Thyroid gland (tissue), 4 donors: ENCODE data around the gene FBLN1. TPM values are rescaled to one million over a fixed set of nuclear protein-coding genes. Genes with fewer than 3 reads are reported as not detected.
A peak's percentile ranks its signal among the peaks of the same experiment; 100 is the strongest.

Experiments
- DNase-seq, 2 donors: peaks; one replicate each; pipeline ENCODE4 v3.0.0-alpha.2; 2019
- H3K27ac ChIP-seq, 3 donors: fragments of 200-600 bp; sonication (generic); 1 replicate in 2 of 3; 2 replicates in 1 of 3; pipeline ENCODE4 v1.5.1; 2016 to 2019; ENCODE audit warnings: mild to moderate bottlenecking in 1 of 3, moderate library complexity in 1 of 3
- H3K27me3 ChIP-seq: fragments of 200-600 bp; sonication (generic); one replicate; pipeline ENCODE4 v1.5.1; 2019
- H3K36me3 ChIP-seq, 2 donors: fragments of 200-600 bp; sonication (generic); one replicate each; pipeline ENCODE4 v1.5.1; 2016 to 2019
- H3K4me1 ChIP-seq, 2 donors: fragments of 200-600 bp; sonication (generic); one replicate each; pipeline ENCODE4 v1.5.1; 2017 to 2019
- H3K4me3 ChIP-seq, 3 donors: fragments of 200-600 bp; sonication (generic); replicated peaks in 1 of 3; 1 replicate in 2 of 3; 2 replicates in 1 of 3; pipeline ENCODE4 v1.5.1; 2016; ENCODE audit warnings: mild to moderate bottlenecking in 1 of 3
- H3K9me3 ChIP-seq: fragments of 200-600 bp; sonication (generic); one replicate; pipeline ENCODE4 v1.5.1; 2017
- POLR2A ChIP-seq, 2 donors: fragments of 450-650 bp; IDR thresholded peaks; one replicate each; pipeline ENCODE4 v1.6.1; 2017; ENCODE audit warnings: antibody characterized with exemption in 2 of 2, mild to moderate bottlenecking in 2 of 2, moderate library complexity in 1 of 2
- WGBS, 2 donors: methylation state at CpG; one replicate each; pipeline ENCODE4 v1.1.5; 2017; 5-methylcytosine and 5-hydroxymethylcytosine counted together
- intact Hi-C: fragments of 100-400 bp; cut with DNase I; formaldehyde crosslinking; loops from one replicate; pipeline ENCODE4 v1.15.1; 2023
- total RNA-seq, 4 donors: library from RNA; depleted of rRNA; stranded (reverse); fragments of >200 nt; gene quantifications; one replicate each; pipeline ENCODE4 v1.2.3, GENCODE V29; 2016
- TF ChIP-seq, protein P1 (sequence below), 6 experiments: fragments of 200-600 bp in 3 of 6; fragments of 450-650 bp in 3 of 6; sonication (generic) in 3 of 6; IDR thresholded peaks; one replicate each; pipeline ENCODE4 v1.5.1; 2016 to 2019; ENCODE audit warnings: antibody characterized with exemption in 6 of 6, mild to moderate bottlenecking in 2 of 6, inconsistent platforms in 1 of 6, moderate library complexity in 1 of 6

FBLN1 gene
- total RNA-seq, 4 donors from 2014 or later: 52.3 to 199 (median 163) TPM

DNA sequence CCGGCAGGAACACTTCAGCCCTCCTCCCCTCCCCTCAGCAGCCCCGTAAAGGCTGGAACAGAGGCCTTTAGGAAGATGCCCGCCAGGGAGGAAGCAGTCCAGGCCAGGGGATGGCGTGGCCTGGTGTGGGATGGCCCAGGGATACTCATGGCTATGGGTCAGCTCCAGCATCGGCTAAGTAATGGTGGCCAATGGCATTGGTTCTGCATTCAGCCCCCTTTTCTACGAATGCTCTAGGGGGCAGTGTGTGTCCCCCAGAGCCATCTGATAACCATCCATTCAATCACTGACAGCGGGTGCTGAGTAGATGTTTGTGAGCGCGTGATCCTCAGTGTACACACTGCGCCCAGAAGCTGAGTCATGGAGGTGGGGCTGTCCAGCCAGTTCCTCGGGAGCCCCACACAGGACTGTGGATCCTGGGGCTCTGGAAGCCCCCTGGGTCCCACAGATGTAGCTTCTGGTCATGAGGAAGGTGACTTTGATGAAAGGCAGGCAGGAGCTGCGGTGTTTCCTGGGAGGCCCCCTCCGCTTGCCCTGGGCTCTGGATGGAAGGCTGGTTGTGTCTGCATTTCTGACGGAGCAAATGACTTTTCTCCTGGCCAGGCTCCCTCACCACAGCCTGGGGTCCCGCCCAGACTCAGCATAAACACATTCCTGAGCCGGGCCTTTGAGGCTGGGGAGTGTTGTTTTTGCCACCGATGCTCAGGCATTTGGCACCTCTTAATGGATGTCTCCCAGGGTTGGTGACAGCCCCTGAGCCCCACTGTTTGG lies 46.5 kb downstream of the FBLN1 start:
- TF ChIP-seq POLR2A (IDR thresholded peaks at IDR 0.05): no peak
- TF ChIP-seq, protein P1, sequence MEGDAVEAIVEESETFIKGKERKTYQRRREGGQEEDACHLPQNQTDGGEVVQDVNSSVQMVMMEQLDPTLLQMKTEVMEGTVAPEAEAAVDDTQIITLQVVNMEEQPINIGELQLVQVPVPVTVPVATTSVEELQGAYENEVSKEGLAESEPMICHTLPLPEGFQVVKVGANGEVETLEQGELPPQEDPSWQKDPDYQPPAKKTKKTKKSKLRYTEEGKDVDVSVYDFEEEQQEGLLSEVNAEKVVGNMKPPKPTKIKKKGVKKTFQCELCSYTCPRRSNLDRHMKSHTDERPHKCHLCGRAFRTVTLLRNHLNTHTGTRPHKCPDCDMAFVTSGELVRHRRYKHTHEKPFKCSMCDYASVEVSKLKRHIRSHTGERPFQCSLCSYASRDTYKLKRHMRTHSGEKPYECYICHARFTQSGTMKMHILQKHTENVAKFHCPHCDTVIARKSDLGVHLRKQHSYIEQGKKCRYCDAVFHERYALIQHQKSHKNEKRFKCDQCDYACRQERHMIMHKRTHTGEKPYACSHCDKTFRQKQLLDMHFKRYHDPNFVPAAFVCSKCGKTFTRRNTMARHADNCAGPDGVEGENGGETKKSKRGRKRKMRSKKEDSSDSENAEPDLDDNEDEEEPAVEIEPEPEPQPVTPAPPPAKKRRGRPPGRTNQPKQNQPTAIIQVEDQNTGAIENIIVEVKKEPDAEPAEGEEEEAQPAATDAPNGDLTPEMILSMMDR (IDR thresholded peaks at IDR 0.05): no peak
- Histone ChIP-seq H3K4me3 (no peak overlapping the region), H3K9me3 (no peaks in the 10 kb centered on the region), H3K27me3 (no peaks in the 10 kb centered on the region), H3K4me1 (peaks cover 9 to 35% of the 10 kb centered on the region in 2 donors), H3K27ac (peak overlapping the region in 1 of 3 donors; percentile 36), H3K36me3 (no peaks in the 10 kb centered on the region)
- no peak for DNase-seq
- WGBS, 2 donors: 63 to 80% methylated on average over 10 to 12 of the region's 17 CpGs
- intact Hi-C loops: no loop called here

DNA sequence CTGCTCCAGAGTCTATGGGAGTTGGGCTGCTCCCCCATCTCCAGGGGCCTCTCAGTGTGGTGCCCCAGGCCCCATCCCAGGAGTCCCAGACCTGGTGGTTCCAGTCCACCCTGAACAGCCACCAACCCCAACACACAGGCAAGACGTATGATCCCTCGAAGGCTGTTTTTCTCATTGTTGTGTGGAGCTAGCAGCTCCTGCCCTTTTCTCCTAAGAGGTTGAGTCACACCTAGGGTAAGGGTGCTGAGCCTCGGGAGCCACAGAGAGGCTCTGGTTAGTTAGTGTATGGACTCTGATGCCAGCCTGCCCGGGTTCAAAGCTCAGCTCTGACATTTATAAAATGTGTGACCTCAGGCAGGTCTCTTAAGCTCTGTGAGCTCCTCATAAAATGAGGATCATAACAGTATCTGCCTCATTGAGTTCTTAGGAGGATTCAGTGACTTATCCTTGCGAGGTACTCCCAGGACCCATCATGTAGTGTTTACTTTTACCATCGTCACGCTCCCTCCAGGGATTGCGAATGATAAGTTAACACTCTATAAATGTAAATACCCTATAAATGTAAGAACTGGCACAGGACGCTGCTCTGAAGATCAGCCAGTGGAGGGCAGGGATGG lies 47.2 kb downstream of the FBLN1 start:
- Histone ChIP-seq H3K27me3 (no peaks in the 10 kb centered on the region), H3K27ac (peak overlapping the region in 1 of 3 donors; percentile 36), H3K9me3 (no peaks in the 10 kb centered on the region), H3K36me3 (no peaks in the 10 kb centered on the region), H3K4me3 (no peak overlapping the region), H3K4me1 (peaks cover 9 to 35% of the 10 kb centered on the region in 2 donors)
- no peak for DNase-seq
- TF ChIP-seq, protein P1 (IDR thresholded peaks at IDR 0.05): no peak
- no peak for TF ChIP-seq POLR2A (IDR thresholded peaks at IDR 0.05)
- intact Hi-C loops: loop anchor here (5.0 kb wide), 2 partner anchors 278 to 448 kb away; no protein-coding TSS in a partner anchor
- 93 to 94% methylated on average over 8 to 9 of the region's 9 CpGs for WGBS, 2 donors

DNA sequence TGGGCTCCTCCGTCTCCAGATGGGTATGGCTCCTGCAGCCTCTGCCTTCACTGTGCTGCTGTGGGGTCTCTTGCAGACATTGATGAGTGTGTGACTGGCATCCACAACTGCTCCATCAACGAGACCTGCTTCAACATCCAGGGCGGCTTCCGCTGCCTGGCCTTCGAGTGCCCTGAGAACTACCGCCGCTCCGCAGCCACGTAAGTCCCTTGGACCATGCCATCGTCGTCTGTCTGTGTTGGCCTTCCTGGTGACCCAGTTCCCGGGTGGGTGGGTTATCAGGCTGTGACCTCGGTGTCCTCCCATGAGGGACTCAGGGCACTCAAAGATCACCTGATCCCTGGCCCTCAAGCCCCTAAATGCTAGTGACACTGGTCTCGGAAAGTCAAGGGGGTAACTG lies 47.7 kb downstream of the FBLN1 start:
- H3K36me3 ChIP-seq: no peaks in the 10 kb centered on the region
- intact Hi-C loops: loop anchor here (5.0 kb wide), 2 partner anchors 278 to 448 kb away; no protein-coding TSS in a partner anchor
- TF ChIP-seq POLR2A (IDR thresholded peaks at IDR 0.05): no peak
- TF ChIP-seq, protein P1 (IDR thresholded peaks at IDR 0.05): no peak
- H3K27me3 ChIP-seq: no peaks in the 10 kb centered on the region
- DNase-seq: no peak
- H3K4me3 ChIP-seq: no peak overlapping the region
- peaks cover 9 to 35% of the 10 kb centered on the region in 2 donors for H3K4me1 ChIP-seq
- 96 to 97% methylated on average over 14 of the region's 14 CpGs for WGBS, 2 donors
- H3K27ac ChIP-seq: no peak overlapping the region
- no peaks in the 10 kb centered on the region for H3K9me3 ChIP-seq

DNA sequence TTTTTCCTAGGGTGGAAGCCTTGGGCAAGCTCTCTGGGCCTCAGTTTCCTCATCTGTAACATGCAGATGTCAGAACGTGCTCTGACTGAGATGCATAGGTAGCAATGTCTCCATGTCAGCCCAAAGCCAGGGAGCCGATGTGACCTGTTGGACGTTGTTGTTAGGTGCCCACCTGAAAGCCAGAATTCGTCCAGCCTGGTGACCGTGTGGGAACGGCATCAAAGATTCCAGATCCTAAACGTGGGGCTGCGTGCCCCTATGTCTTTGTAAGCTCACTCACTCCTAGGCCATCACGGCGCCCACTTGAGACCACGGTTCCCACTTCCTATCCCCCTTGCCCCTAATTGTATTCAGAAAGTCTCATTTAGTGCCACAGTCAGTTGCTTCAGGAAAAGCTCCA lies 48.2 kb downstream of the FBLN1 start:
- H3K4me1 ChIP-seq: peaks cover 9 to 35% of the 10 kb centered on the region in 2 donors
- H3K9me3 ChIP-seq: no peaks in the 10 kb centered on the region
- H3K27ac ChIP-seq: no peak overlapping the region
- DNase-seq: no peak
- H3K27me3 ChIP-seq: no peaks in the 10 kb centered on the region
- H3K4me3 ChIP-seq: no peak overlapping the region
- intact Hi-C loops: loop anchor here (5.0 kb wide), 2 partner anchors 279 to 449 kb away; no protein-coding TSS in a partner anchor
- no peaks in the 10 kb centered on the region for H3K36me3 ChIP-seq
- TF ChIP-seq, protein P1 (IDR thresholded peaks at IDR 0.05): no peak
- TF ChIP-seq POLR2A (IDR thresholded peaks at IDR 0.05): no peak
- 92 to 93% methylated on average over 11 of the region's 11 CpGs for WGBS, 2 donors
